Measurements from ENCODE around the gene SYNCRIP. TPM values are rescaled to one million over a fixed set of nuclear protein-coding genes. Genes with fewer than 3 reads are reported as not detected.

SYNCRIP gene
- total and polyA plus RNA-seq, 2 of the 13 experiments (the other 11 are each of a cell fraction or from before 2014, with no cell fraction given) = 8.1 to 112 TPM

GRCh38 chr6:85642774-85643536 lies at the start of gene SYNCRIP (continued):
- TF ChIP-seq ZNF724P (CRISPR knock-in tag; IDR thresholded peaks at IDR 0.05; ENCODE audit: borderline replicate concordance) (0 out of 2 replicates have a peak, but pooled peaks have one; percentile 26), ZNF180 (CRISPR knock-in tag; IDR thresholded peaks at IDR 0.05; ENCODE audit: borderline replicate concordance, low read depth) (no peak), ZNF468 (CRISPR knock-in tag; IDR thresholded peaks at IDR 0.05) (0 out of 2 replicates have a peak, but pooled peaks have one; percentile 21), ZNF747 (CRISPR knock-in tag; IDR thresholded peaks at IDR 0.05; ENCODE audit: borderline replicate concordance) (peak; percentile 37; the same call in 1 of the 2 replicates), ARHGAP35 (CRISPR knock-in tag; IDR thresholded peaks at IDR 0.05; ENCODE audit: borderline replicate concordance) (no peak), ZFP36L1 (CRISPR knock-in tag; IDR thresholded peaks at IDR 0.05) (peak; percentile 30; the same call in 1 of the 2 replicates), GLMP (CRISPR knock-in tag; IDR thresholded peaks at IDR 0.05; ENCODE audit: borderline replicate concordance) (no peak), MIXL1 (CRISPR knock-in tag; IDR thresholded peaks at IDR 0.05) (peak; percentile 17; the same call in 1 of the 2 replicates), PAXIP1 (CRISPR knock-in tag; conservative IDR thresholded peaks at IDR 0.05) (no peak; the same call in 1 of the 2 replicates), AFF4 (CRISPR knock-in tag; IDR thresholded peaks at IDR 0.05) (0 out of 2 replicates have a peak, but pooled peaks have one; percentile 18), TEF (CRISPR knock-in tag; IDR thresholded peaks at IDR 0.05) (no peak), ZNF441 (CRISPR knock-in tag; IDR thresholded peaks at IDR 0.05; ENCODE audit: borderline replicate concordance) (no peak; the same call in 1 of the 2 replicates), CHD2 (IDR thresholded peaks at IDR 0.05; ENCODE audit: low read depth, low read length) (peak; percentile 13; the same call in 1 of the 2 replicates), ZBTB10 (CRISPR knock-in tag; IDR thresholded peaks at IDR 0.05; ENCODE audit: borderline replicate concordance) (no peak), ZNF484 (CRISPR knock-in tag; IDR thresholded peaks at IDR 0.05; ENCODE audit: borderline replicate concordance, low read depth) (no peak)

Data from HepG2 (cell line).